T-helper 1 cell treated with Interleukin-12 subunit alpha and Interleukin-12 subunit beta and Interleukin-4 antibody, amounts not matched to agents 30 ng/mL and 1 ng/mL, for 36 hours (primary cell): Measurements from ENCODE around the gene DPH1. TPM values are rescaled to one million over a fixed set of nuclear protein-coding genes. Genes with fewer than 3 reads are reported as not detected.
"Not testable (repeated sequence)": the region's sequence is repeated elsewhere in the genome, so short reads cannot be mapped to it uniquely, and the experiment has no call there.

ENCODE experiments used
- intact Hi-C: fragments of 100-400 bp; cut with micrococcal nuclease; formaldehyde crosslinking; loops from one replicate; pipeline ENCODE4 v1.15.1; 2024
- total RNA-seq: library from RNA; stranded (reverse); gene quantifications from 2 replicates; pipeline ENCODE4 v1.2.3, GENCODE V29; 2022

The DPH1 gene
- 48.8 and 52.3 TPM in 2 replicates for total RNA-seq

GRCh38 chr17:2029911-2030778 lies at the start of gene DPH1:
Gene DPH1, plus strand, starts transcription at chr17:2030153. Its CDS starts 17 bp downstream, at chr17:2030170.
- intact Hi-C loops = loop anchor here (1.0 to 2.0 kb wide), 9 partner anchors 11 to 381 kb away; partner anchors contain the start of genes MNT, PRPF8, RILP and SMG6

GRCh38 chr17:1980665-1981250 lies 49.2 kb upstream of the DPH1 start:
- intact Hi-C loops = no loop called here

GRCh38 chr17:1982793-1983366 lies 47.1 kb upstream of the DPH1 start:
- intact Hi-C loops = not testable (repeated sequence)

GRCh38 chr17:1985093-1985492 lies 44.9 kb upstream of the DPH1 start:
- intact Hi-C loops = no loop called here

GRCh38 chr17:1985686-1986085 lies 44.3 kb upstream of the DPH1 start:
- intact Hi-C loops = no loop called here

GRCh38 chr17:1986783-1987451 lies 43.0 kb upstream of the DPH1 start:
- intact Hi-C loops = no loop called here

GRCh38 chr17:1989135-1989534 lies 40.8 kb upstream of the DPH1 start:
- intact Hi-C loops = no loop called here

GRCh38 chr17:1992541-1992940 lies 37.4 kb upstream of the DPH1 start:
- intact Hi-C loops = no loop called here

GRCh38 chr17:1994707-1995106 lies 35.2 kb upstream of the DPH1 start:
- intact Hi-C loops = no loop called here

GRCh38 chr17:1995321-1995892 lies 34.5 kb upstream of the DPH1 start:
- intact Hi-C loops = no loop called here

- intact Hi-C loops = no loop called here
Measured at GRCh38 chr17:1995907-1996799, 33.8 kb upstream of the DPH1 start.

- intact Hi-C loops = no loop called here
Measured at GRCh38 chr17:1996800-1997288, 33.1 kb upstream of the DPH1 start.

GRCh38 chr17:1997289-1997926 lies 32.5 kb upstream of the DPH1 start:
- intact Hi-C loops = no loop called here

GRCh38 chr17:1997927-1998742 lies 31.8 kb upstream of the DPH1 start:
- intact Hi-C loops = no loop called here

GRCh38 chr17:1999557-2000251 lies 30.2 kb upstream of the DPH1 start:
- intact Hi-C loops = no loop called here

- intact Hi-C loops = no loop called here
Measured at GRCh38 chr17:2002767-2003329, 27.1 kb upstream of the DPH1 start.

- intact Hi-C loops = no loop called here
Measured at GRCh38 chr17:2003525-2003924, 26.4 kb upstream of the DPH1 start.

- intact Hi-C loops = no loop called here
Measured at GRCh38 chr17:2004435-2004952, 25.5 kb upstream of the DPH1 start.
